Inferior parietal cortex (tissue), 1 donor: ENCODE data around the gene MAN1A1.

Experiments
- DNase-seq: peaks from one replicate; pipeline ENCODE4 v3.0.0-alpha.2; 2016; ENCODE audit errors: extremely low spot score

Gene MAN1A1

GRCh38 chr6:119325559-119326265, 23.8 kb downstream of the MAN1A1 start:
- DNase-seq: no peak

GRCh38 chr6:119324718-119325117, 24.8 kb downstream of the MAN1A1 start:
- no peak for DNase-seq

- no peak for DNase-seq
Observed at GRCh38 chr6:119323931-119324330, 25.6 kb downstream of the MAN1A1 start.

GRCh38 chr6:119323478-119323877, 26.1 kb downstream of the MAN1A1 start:
- DNase-seq: no peak

- DNase-seq: no peak
Observed at GRCh38 chr6:119322715-119323350, 26.7 kb downstream of the MAN1A1 start.

GRCh38 chr6:119322034-119322433, 27.5 kb downstream of the MAN1A1 start:
- DNase-seq: no peak

GRCh38 chr6:119319694-119320093, 29.9 kb downstream of the MAN1A1 start:
- DNase-seq: no peak

- no peak for DNase-seq
Observed at GRCh38 chr6:119318730-119319129, 30.8 kb downstream of the MAN1A1 start.

GRCh38 chr6:119318176-119318575, 31.4 kb downstream of the MAN1A1 start:
- DNase-seq: no peak

- no peak for DNase-seq
Observed at GRCh38 chr6:119317007-119317406, 32.6 kb downstream of the MAN1A1 start.

GRCh38 chr6:119314885-119315272, 34.7 kb downstream of the MAN1A1 start:
- DNase-seq: no peak

GRCh38 chr6:119313937-119314884, 35.4 kb downstream of the MAN1A1 start:
- no peak for DNase-seq

- no peak for DNase-seq
Observed at GRCh38 chr6:119312875-119313338, 36.7 kb downstream of the MAN1A1 start.

- DNase-seq: no peak
Observed at GRCh38 chr6:119312441-119312840, 37.1 kb downstream of the MAN1A1 start.

- no peak for DNase-seq
Observed at GRCh38 chr6:119311514-119312142, 37.9 kb downstream of the MAN1A1 start.

- DNase-seq: no peak
Observed at GRCh38 chr6:119310486-119311036, 39.0 kb downstream of the MAN1A1 start.

GRCh38 chr6:119308991-119309657, 40.4 kb downstream of the MAN1A1 start:
- DNase-seq: no peak

- DNase-seq: no peak
Observed at GRCh38 chr6:119308048-119308570, 41.5 kb downstream of the MAN1A1 start.

- DNase-seq: no peak
Observed at GRCh38 chr6:119307056-119307455, 42.5 kb downstream of the MAN1A1 start.

- DNase-seq: no peak
Observed at GRCh38 chr6:119306396-119306968, 43.1 kb downstream of the MAN1A1 start.
